IPS-18c (cell line): ENCODE results near the gene GNG3.
"Not testable (repeated sequence)": the region's sequence is repeated elsewhere in the genome, so short reads cannot be mapped to it uniquely, and the experiment has no call there.

Experiments used
- H3K4me3 ChIP-seq: 2 replicates; pipeline ENCODE4 v1.7.0; 2013; ENCODE audit warnings: low read depth, mild to moderate bottlenecking, low read length, moderate library complexity; ENCODE audit not compliant: insufficient read depth
- H3K9me3 ChIP-seq: one replicate; pipeline ENCODE4 v1.6.1; 2013; ENCODE audit warnings: mild to moderate bottlenecking, low read length, moderate library complexity; ENCODE audit not compliant: control insufficient read depth, insufficient read depth

The GNG3 gene

GRCh38 chr11:62707277-62707861 lies at the start of gene GNG3, which contains the start of gene BSCL2:
Gene GNG3, plus strand, starts transcription at chr11:62707676. Its CDS starts 620 bp downstream, at chr11:62708296.
Gene BSCL2, minus strand, starts transcription at chr11:62707424. Its CDS starts 229 bp downstream, at chr11:62707195.
- H3K4me3 ChIP-seq: peak within 1 kb of the TSS; percentile 63
- no peaks in the 10 kb centered on the region for H3K9me3 ChIP-seq

- H3K4me3 ChIP-seq: peak overlapping the region; percentile 100
- no peaks in the 10 kb centered on the region for H3K9me3 ChIP-seq
These were observed 42.9 kb upstream of the GNG3 start for GRCh38 chr11:62664405-62665074.

DNA sequence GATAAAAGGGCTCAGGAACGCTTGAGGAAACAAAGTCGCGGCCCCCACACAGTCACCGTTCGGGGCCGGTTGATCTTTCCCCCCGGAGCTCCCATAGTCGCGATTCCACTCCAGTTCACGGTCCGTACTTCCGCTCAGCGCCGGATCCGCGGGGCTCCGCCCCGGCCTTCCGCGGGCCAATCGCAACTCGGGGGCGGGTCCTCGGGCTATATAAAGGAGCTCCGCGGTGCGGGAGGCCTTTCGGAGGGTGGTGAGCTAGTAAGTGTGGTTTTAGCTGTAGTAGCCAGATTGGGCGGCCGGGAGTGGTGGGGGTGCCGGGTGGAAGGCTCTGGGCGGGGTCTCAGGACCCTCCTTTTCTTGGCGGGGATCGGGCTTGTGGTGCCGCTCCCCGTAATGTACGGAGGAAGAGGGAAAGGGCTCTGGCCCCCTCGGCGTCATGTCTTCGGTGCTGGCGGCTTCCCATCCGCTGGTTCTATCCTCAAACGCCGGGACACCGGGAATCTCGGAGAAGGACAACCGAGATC lies 42.3 kb upstream of the GNG3 start, which contains the start of the genes C11orf98 and CSKMT:
Gene C11orf98, minus strand, starts transcription at position 136 of the 524 bp plus-strand sequence. Its CDS starts 41 bp downstream, at position 95.
Gene CSKMT, plus strand, starts transcription at position 238 of the 524 bp plus-strand sequence. CDS start 568 bp downstream, outside the sequence.
- no peaks in the 10 kb centered on the region for H3K9me3 ChIP-seq
- H3K4me3 ChIP-seq: peak within 1 kb of the TSS; percentile 100

GRCh38 chr11:62665599-62666258 lies 41.7 kb upstream of the GNG3 start:
- Histone ChIP-seq H3K4me3 (peak overlapping the region; percentile 100), H3K9me3 (no peaks in the 10 kb centered on the region)

DNA sequence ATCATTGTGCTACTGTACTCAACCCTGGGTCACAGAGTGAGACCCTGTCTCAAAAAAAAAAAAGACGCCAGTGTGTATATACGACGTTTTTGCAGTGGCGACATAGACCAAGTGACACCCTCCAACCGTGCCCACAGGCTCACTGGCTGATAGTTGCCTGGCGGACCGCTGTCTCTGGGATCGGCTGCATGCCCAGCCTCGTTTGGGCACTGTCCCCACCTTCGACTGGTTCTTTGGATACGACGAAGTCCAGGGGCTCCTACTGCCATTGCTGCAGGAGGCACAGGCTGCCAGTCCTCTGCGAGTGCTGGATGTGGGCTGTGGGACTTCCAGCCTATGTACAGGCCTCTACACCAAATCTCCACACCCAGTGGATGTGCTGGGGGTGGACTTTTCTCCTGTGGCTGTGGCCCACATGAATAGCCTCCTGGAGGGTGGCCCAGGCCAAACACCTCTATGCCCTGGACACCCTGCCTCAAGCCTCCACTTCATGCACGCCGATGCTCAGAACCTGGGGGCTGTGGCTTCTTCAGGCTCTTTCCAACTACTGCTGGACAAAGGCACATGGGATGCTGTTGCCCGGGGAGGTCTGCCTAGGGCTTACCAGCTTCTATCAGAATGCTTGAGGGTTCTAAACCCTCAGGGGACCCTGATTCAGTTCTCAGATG lies 41.1 kb upstream of the GNG3 start:
- Histone ChIP-seq H3K9me3 (no peaks in the 10 kb centered on the region), H3K4me3 (peak overlapping the region; percentile 100)

DNA sequence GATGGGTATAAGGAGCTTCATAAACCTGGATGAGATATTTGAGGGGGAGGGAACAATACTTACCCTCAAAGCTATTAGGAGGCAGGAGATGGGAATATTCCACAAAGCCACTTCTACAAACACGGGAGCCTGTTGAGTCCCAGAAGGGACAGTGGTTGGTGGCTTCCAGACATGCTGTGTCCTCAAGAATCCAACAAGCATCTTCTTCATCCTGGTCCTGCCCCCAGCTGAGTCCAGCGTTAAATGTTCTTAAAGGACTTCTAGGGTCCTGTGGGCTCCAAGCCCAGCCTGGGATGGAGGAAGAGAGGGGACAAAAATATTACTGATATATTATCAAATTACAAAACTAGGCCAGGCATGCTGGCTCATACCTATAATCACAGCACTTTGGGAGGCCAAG lies 40.0 kb upstream of the GNG3 start:
- H3K9me3 ChIP-seq: no peaks in the 10 kb centered on the region
- H3K4me3 ChIP-seq: no peak overlapping the region

GRCh38 chr11:62669420-62670161 lies 37.9 kb upstream of the GNG3 start:
- Histone ChIP-seq H3K4me3 (no peak overlapping the region), H3K9me3 (no peaks in the 10 kb centered on the region)

- Histone ChIP-seq H3K9me3 (no peaks in the 10 kb centered on the region), H3K4me3 (peak overlapping the region; percentile 98)
These were observed 36.3 kb upstream of the GNG3 start for GRCh38 chr11:62671236-62671607.

GRCh38 chr11:62671608-62672389 lies 35.7 kb upstream of the GNG3 start, which contains the start of the genes LBHD1 and UQCC3:
Gene LBHD1, minus strand, starts transcription at chr11:62672267. Its CDS starts 2,236 bp downstream, at chr11:62670031.
Gene UQCC3, plus strand, starts transcription at chr11:62671673. Its CDS starts 73 bp downstream, at chr11:62671746.
- Histone ChIP-seq H3K9me3 (no peaks in the 10 kb centered on the region), H3K4me3 (peak within 1 kb of the TSS; percentile 98)

GRCh38 chr11:62673196-62673525 lies 34.3 kb upstream of the GNG3 start:
- H3K4me3 ChIP-seq: no peak overlapping the region
- H3K9me3 ChIP-seq: no peaks in the 10 kb centered on the region

DNA sequence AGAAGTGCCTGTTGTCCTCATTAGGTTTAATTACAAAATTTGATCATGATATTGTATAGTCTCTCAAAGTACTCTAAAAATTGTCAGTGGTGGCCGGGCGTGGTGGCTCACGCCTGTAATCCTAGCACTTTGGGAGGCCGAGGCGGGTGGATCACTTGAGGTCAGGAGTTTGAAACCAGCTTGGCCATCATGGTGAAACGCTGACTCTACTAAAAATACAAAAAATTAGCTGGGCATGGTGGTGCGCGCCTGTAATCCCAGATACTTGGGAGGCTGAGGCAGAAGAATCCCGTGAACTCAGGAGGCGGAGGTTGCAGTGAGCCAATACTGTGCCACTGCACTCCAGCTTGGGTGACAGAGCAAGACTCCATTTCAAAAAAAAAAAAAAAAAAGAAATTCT lies 32.1 kb upstream of the GNG3 start:
- not testable (repeated sequence) for H3K4me3 ChIP-seq, H3K9me3 ChIP-seq

- H3K9me3 ChIP-seq: no peaks in the 10 kb centered on the region
These were observed 30.8 kb upstream of the GNG3 start for GRCh38 chr11:62676698-62677097.

DNA sequence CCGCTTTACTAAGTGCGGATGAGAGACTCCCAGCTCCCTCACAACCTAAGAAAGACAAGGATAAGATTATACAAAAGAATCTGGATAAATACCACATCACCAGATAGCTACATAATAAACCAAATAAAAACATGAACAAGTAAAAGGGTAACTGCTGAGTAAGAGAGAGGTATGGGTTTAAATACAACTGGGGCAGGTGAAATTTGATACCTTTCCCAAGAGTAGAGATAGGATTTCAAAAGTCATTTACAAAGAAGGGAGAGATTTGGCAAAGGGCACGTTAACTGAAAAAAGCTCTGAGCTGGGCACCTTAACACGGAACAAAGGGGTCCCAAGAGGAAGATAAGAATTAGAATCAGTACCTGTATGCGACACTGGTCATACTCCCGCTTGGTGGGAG lies 30.3 kb upstream of the GNG3 start:
- Histone ChIP-seq H3K9me3 (no peaks in the 10 kb centered on the region), H3K4me3 (no peak overlapping the region)

More at GRCh38 chr11:62676698-62677097, 30.8 kb upstream of the GNG3 start:
- H3K4me3 ChIP-seq: no peak overlapping the region

GRCh38 chr11:62677714-62678113 lies 29.8 kb upstream of the GNG3 start:
- H3K4me3 ChIP-seq: no peak overlapping the region
- no peaks in the 10 kb centered on the region for H3K9me3 ChIP-seq

DNA sequence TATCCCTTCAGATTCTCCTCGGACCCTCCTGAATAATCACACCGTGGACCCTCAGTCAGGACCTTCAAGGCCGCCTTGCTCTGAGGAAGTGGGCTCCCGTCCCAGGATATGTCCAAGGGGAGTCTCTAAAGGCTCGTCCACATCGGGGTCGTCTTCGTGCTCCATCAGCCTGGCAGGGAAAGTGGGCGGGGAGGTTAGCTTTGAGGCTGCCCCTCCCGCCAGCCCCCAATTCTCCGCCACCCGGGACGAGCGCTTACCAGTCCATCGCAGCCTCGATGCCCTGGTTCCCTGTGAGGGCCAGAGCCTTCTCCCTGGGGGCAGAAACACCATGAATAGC lies 29.1 kb upstream of the GNG3 start:
- no peaks in the 10 kb centered on the region for H3K9me3 ChIP-seq
- peak overlapping the region; percentile 94 for H3K4me3 ChIP-seq
